Endothelial cell of umbilical vein (primary cell): ENCODE measurements around the gene PGGHG. TPM values are rescaled to one million over a fixed set of nuclear protein-coding genes. Genes with fewer than 3 reads are reported as not detected.

Experiments
- BruUV-seq: library from RNA; stranded (reverse); fragments of 400-500 nt; replicated peaks from 2 replicates; lab custom pipeline; 2021; lab: Mats Ljungman, UMichigan
- CTCF ChIA-PET: fragments of 300-600, 350-600 bp; sonication (Branson Sonifier 250); formaldehyde crosslinking; loops from one replicate; lab custom pipeline; 2021; ENCODE audit warnings: antibody characterized with exemption, inconsistent platforms; lab: Charles Lee
- POLR2A ChIA-PET: fragments of 300-600, 350-600 bp; sonication (Branson Sonifier 250); formaldehyde crosslinking; loops from one replicate; lab custom pipeline; 2021; ENCODE audit warnings: antibody characterized with exemption, inconsistent platforms; lab: Charles Lee
- DNase-seq: peaks from one replicate; pipeline ENCODE4 v3.0.0-alpha.2; 2011; ENCODE audit warnings: low read depth, low spot score
- FAIRE-seq: peaks from 2 replicates; lab custom pipeline; 2011; peaks lifted over from hg19 to GRCh38; lab: Jason Lieb, UNC
- H2AFZ ChIP-seq: 2 replicates; pipeline ENCODE4 v1.6.0; 2012; ENCODE audit warnings: low read depth, low read length, control low read depth, inconsistent platforms
- H3K27ac ChIP-seq: 2 replicates; pipeline ENCODE4 v1.5.1; 2011; ENCODE audit warnings: low read depth, mild to moderate bottlenecking, control low read depth, low read length, moderate library complexity; ENCODE audit not compliant: insufficient read depth
- H3K27me3 ChIP-seq, 2 experiments: 2 replicates each; pipeline versions ENCODE4 v1.6.0 to v1.6.1; 2011; ENCODE audit warnings: low read length in 2 of 2, mixed read lengths in 1 of 2; ENCODE audit not compliant: control insufficient read depth in 2 of 2, insufficient read depth in 2 of 2
- H3K36me3 ChIP-seq, 2 experiments: 2 replicates in 1 of 2; 3 replicates in 1 of 2; pipeline ENCODE4 v1.5.1; 2011; ENCODE audit warnings: low read length in 2 of 2, mild to moderate bottlenecking in 1 of 2, moderate library complexity in 1 of 2; ENCODE audit not compliant: control insufficient read depth in 2 of 2, insufficient read depth in 2 of 2; ENCODE audit errors: extremely low read depth in 1 of 2
- H3K4me1 ChIP-seq: 3 replicates; pipeline ENCODE4 v1.5.1; 2011; ENCODE audit warnings: mild to moderate bottlenecking, low read length; ENCODE audit not compliant: control insufficient read depth, insufficient read depth; ENCODE audit errors: extremely low read depth
- H3K4me2 ChIP-seq: 2 replicates; pipeline ENCODE4 v1.6.1; 2011; ENCODE audit warnings: low read length, control low read depth, mixed read lengths; ENCODE audit not compliant: insufficient read depth
- H3K4me3 ChIP-seq, 3 experiments: fragments of 200-600 bp in 1 of 3; sonication (generic), shearing (Covaris generic) in 1 of 3; replicated peaks in 1 of 3; 2 replicates each; pipeline ENCODE4 v1.5.1; 2011 to 2016; ENCODE audit warnings: control low read depth in 3 of 3, low read length in 3 of 3, mild to moderate bottlenecking in 2 of 3, inconsistent platforms in 1 of 3, low read depth in 1 of 3, moderate library complexity in 1 of 3; ENCODE audit not compliant: insufficient read depth in 1 of 3
- H3K79me2 ChIP-seq: 2 replicates; pipeline ENCODE4 v1.6.0; 2012; ENCODE audit warnings: low read length, inconsistent platforms; ENCODE audit not compliant: control insufficient read depth, insufficient read depth
- H3K9ac ChIP-seq: replicated peaks from 2 replicates; pipeline ENCODE3; 2011; ENCODE audit warnings: low read length, control low read depth; ENCODE audit not compliant: insufficient read depth; ENCODE audit errors: extremely low read depth
- H3K9me1 ChIP-seq: replicated peaks from 3 replicates; pipeline ENCODE4 v1.6.0; 2011; ENCODE audit warnings: mild to moderate bottlenecking, low read length; ENCODE audit not compliant: control insufficient read depth, insufficient read depth; ENCODE audit errors: extremely low read depth
- H3K9me3 ChIP-seq: replicated peaks from 2 replicates; pipeline ENCODE4 v1.5.1; 2012; ENCODE audit warnings: low read length, inconsistent platforms; ENCODE audit not compliant: control insufficient read depth, insufficient read depth
- H4K20me1 ChIP-seq: replicated peaks from 2 replicates; pipeline ENCODE3; 2011; ENCODE audit warnings: mild to moderate bottlenecking, low read length; ENCODE audit not compliant: control insufficient read depth, insufficient read depth; ENCODE audit errors: extremely low read depth
- CTCF ChIP-seq, 2 donors: IDR thresholded peaks; 1 replicate in 1 of 2; 2 replicates in 1 of 2; pipeline ENCODE4 v1.5.1; 2011; ENCODE audit warnings: low read length in 2 of 2, mild to moderate bottlenecking in 2 of 2, moderate library complexity in 2 of 2, control low read depth in 1 of 2, inconsistent platforms in 1 of 2, low read depth in 1 of 2; ENCODE audit not compliant: insufficient read depth in 1 of 2; ENCODE audit errors: extremely low read depth in 1 of 2
- EZH2 ChIP-seq: IDR thresholded peaks from 2 replicates; pipeline ENCODE4 v1.6.1; 2012; ENCODE audit warnings: borderline replicate concordance, low read depth, mild to moderate bottlenecking, moderate library complexity, low read length, inconsistent platforms; ENCODE audit not compliant: severe bottlenecking
- FOS ChIP-seq: IDR thresholded peaks from 2 replicates; pipeline ENCODE4 v1.6.1; 2011; ENCODE audit warnings: mild to moderate bottlenecking, low read length, moderate library complexity, borderline replicate concordance; ENCODE audit not compliant: insufficient read depth
- GATA2 ChIP-seq: IDR thresholded peaks from 2 replicates; pipeline ENCODE4 v1.7.0; 2011; ENCODE audit warnings: low read depth, mild to moderate bottlenecking, moderate library complexity, mixed read lengths, low read length; ENCODE audit not compliant: insufficient read length, insufficient read depth
- JUN ChIP-seq: IDR thresholded peaks from 2 replicates; pipeline ENCODE4 v1.6.1; 2011; ENCODE audit warnings: borderline replicate concordance, low read depth; ENCODE audit not compliant: insufficient read length, insufficient read depth
- MYC ChIP-seq: IDR thresholded peaks from one replicate; pipeline ENCODE4 v1.6.1; 2011; ENCODE audit warnings: mild to moderate bottlenecking, low read depth, low read length
- POLR2A ChIP-seq: IDR thresholded peaks from 2 replicates; pipeline ENCODE4 v1.6.1; 2012; ENCODE audit warnings: low read depth, mild to moderate bottlenecking, control low read depth, low read length
- POLR2AphosphoS5 ChIP-seq: IDR thresholded peaks from 2 replicates; pipeline ENCODE4 v1.6.1; 2012; ENCODE audit warnings: low read depth, mild to moderate bottlenecking, control low read depth, low read length, moderate library complexity; ENCODE audit not compliant: insufficient read depth
- dilution Hi-C: fragments of 300-500 bp; cut with MboI; formaldehyde crosslinking; loops from one replicate; pipeline ENCODE4 v1.15.0; 2019; ENCODE audit warnings: low sequenced_read_pairs; ENCODE audit not compliant: extremely low pct_ligation_motif_present
- intact Hi-C: fragments of 100-400 bp; cut with micrococcal nuclease; formaldehyde crosslinking; loops from one replicate; pipeline ENCODE4 v1.10.0; 2022
- polyA plus RNA-seq, 4 experiments: library from polyadenylated mRNA; depleted of rRNA in 3 of 4; stranded (reverse) in 3 of 4; unstranded in 1 of 4; fragments of >200 nt; gene quantifications; 2 replicates each; pipeline versions ENCODE4 v1.2.1 to v1.2.3, GENCODE V29; 2011 to 2012; ENCODE audit warnings: missing spikeins in 1 of 4
- total RNA-seq: library from RNA; stranded (reverse); gene quantifications from 2 replicates; pipeline ENCODE4 v1.2.3, GENCODE V29; 2021
- TF ChIP-seq, protein P1 (sequence below): IDR thresholded peaks from 2 replicates; pipeline ENCODE4 v1.6.1; 2011; ENCODE audit not compliant: insufficient read depth, insufficient read length

The PGGHG gene
- total and polyA plus RNA-seq, 2 donors (not counting 3 experiments of a cell fraction or from before 2014, with no cell fraction given): 31.6 to 42.4 TPM

GRCh38 chr11:253886-254270, 35.0 kb upstream of the PGGHG start:
- no peak overlapping the region for H3K4me3 ChIP-seq
- BruUV-seq: no TSS peak
- no peak overlapping the region for H3K9ac ChIP-seq
- H3K36me3 ChIP-seq: peaks cover 14 to 30% of the 10 kb centered on the region in 2 experiments
- no peaks in the 10 kb centered on the region for H3K27me3 ChIP-seq
- no peaks in the 10 kb centered on the region for H3K79me2 ChIP-seq
- H3K4me1 ChIP-seq: no peaks in the 10 kb centered on the region
- no peaks in the 10 kb centered on the region for H3K9me1 ChIP-seq
- H3K9me3 ChIP-seq: no peaks in the 10 kb centered on the region
- DNase-seq: no peak
- no peak overlapping the region for H3K4me2 ChIP-seq
- TF ChIP-seq EZH2: no peak
- TF ChIP-seq GATA2: no peak
- TF ChIP-seq CTCF (IDR thresholded peaks at IDR 0.05; ENCODE audit: extremely low read depth in 1 of 2, insufficient read depth in 1 of 2, low read depth in 1 of 2, low read length in 2 of 2): no peak
- TF ChIP-seq POLR2AphosphoS5: no peak
- TF ChIP-seq JUN: no peak
- no peak for TF ChIP-seq POLR2A
- TF ChIP-seq MYC: no peak
- TF ChIP-seq, protein P1, sequence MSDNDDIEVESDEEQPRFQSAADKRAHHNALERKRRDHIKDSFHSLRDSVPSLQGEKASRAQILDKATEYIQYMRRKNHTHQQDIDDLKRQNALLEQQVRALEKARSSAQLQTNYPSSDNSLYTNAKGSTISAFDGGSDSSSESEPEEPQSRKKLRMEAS: no peak
- TF ChIP-seq FOS: no peak
- H3K27ac ChIP-seq: no peak overlapping the region
- no peak overlapping the region for H2AFZ ChIP-seq
- no peaks in the 10 kb centered on the region for H4K20me1 ChIP-seq
- dilution Hi-C loops: no loop called here
- intact Hi-C loops: loop anchor here (5.0 kb wide), 1 partner anchor 193 kb away; no protein-coding TSS in a partner anchor
- ChIA-PET POLR2A (no interaction called here), CTCF (no interaction called here)
- no peak for FAIRE-seq
